Bronchus fibroblast of lung (primary cell): ENCODE results near the gene AIF1. TPM values are rescaled to one million over a fixed set of nuclear protein-coding genes. Genes with fewer than 3 reads are reported as not detected.

Source experiments
- total RNA-seq: library from RNA; depleted of rRNA; stranded (reverse); fragments of >200 nt; gene quantifications from 2 replicates; pipeline ENCODE4 v1.2.3, GENCODE V29; 2015

The AIF1 gene
- total RNA-seq: 0.15 TPM in 1 of 2 replicates, not detected in the other

DNA sequence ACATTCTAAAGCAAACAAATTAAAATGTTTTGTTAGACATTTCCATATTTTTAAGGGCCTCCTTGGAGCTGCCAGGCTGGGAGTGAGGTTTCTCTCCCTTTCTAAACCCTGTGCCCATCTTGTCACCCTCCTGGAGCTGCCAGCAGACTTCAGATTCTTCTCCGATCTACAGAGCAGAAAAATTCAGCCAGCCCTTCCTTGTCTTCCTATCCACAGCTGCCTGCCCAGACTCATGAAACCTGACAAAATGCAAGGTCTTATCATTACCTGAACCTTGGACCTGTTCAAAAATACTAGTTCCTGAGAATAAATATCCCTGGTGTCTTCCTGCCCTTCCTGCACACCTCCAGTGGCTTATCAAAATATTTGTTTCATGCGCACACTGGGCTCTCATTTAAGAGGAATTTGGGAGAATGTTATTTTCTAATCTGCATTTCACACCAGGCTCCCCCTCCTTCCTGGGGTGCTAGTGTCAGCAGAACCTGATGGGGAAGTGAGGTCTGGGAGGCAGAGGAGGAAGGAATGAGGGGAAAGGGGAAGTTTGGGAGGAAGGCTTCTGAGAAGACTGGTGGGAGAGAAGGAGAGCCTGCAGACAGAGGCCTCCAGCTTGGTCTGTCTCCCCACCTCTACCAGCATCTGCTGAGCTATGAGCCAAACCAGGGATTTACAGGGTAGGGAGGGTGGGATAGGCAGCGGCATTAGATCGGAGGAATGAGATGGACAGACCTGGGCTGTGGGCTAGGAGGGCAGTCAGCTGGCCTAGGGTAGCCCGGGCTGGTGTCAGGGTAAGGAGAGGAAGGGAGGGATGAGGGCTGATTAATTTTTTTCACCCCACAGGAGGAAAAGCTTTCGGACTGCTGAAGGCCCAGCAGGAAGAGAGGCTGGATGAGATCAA is at the start of gene AIF1:
AIF1 (plus strand) TSS at position 551 of the 895 bp plus-strand sequence; CDS start at position 647, 96 bp downstream.

DNA sequence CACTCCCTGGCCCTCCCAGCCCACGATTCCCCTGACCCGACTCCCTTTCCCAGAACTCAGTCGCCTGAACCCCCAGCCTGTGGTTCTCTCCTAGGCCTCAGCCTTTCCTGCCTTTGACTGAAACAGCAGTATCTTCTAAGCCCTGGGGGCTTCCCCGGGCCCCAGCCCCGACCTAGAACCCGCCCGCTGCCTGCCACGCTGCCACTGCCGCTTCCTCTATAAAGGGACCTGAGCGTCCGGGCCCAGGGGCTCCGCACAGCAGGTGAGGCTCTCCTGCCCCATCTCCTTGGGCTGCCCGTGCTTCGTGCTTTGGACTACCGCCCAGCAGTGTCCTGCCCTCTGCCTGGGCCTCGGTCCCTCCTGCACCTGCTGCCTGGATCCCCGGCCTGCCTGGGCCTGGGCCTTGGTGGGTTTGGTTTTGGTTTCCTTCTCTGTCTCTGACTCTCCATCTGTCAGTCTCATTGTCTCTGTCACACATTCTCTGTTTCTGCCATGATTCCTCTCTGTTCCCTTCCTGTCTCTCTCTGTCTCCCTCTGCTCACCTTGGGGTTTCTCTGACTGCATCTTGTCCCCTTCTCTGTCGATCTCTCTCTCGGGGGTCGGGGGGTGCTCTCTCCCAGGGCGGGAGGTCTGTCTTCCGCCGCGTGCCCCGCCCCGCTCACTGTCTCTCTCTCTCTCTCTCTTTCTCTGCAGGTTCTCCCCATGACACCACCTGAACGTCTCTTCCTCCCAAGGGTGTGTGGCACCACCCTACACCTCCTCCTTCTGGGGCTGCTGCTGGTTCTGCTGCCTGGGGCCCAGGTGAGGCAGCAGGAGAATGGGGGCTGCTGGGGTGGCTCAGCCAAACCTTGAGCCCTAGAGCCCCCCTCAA is 42.8 kb upstream of the AIF1 start, which contains the start of gene LTA:
LTA (plus strand) TSS at position 249 of the 871 bp plus-strand sequence; CDS start at position 703, 454 bp downstream.

DNA sequence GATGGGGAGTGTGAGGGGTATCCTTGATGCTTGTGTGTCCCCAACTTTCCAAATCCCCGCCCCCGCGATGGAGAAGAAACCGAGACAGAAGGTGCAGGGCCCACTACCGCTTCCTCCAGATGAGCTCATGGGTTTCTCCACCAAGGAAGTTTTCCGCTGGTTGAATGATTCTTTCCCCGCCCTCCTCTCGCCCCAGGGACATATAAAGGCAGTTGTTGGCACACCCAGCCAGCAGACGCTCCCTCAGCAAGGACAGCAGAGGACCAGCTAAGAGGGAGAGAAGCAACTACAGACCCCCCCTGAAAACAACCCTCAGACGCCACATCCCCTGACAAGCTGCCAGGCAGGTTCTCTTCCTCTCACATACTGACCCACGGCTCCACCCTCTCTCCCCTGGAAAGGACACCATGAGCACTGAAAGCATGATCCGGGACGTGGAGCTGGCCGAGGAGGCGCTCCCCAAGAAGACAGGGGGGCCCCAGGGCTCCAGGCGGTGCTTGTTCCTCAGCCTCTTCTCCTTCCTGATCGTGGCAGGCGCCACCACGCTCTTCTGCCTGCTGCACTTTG is 39.6 kb upstream of the AIF1 start, which contains the start of gene TNF:
TNF (plus strand) TSS at position 231 of the 567 bp plus-strand sequence; CDS start at position 408, 177 bp downstream.

DNA sequence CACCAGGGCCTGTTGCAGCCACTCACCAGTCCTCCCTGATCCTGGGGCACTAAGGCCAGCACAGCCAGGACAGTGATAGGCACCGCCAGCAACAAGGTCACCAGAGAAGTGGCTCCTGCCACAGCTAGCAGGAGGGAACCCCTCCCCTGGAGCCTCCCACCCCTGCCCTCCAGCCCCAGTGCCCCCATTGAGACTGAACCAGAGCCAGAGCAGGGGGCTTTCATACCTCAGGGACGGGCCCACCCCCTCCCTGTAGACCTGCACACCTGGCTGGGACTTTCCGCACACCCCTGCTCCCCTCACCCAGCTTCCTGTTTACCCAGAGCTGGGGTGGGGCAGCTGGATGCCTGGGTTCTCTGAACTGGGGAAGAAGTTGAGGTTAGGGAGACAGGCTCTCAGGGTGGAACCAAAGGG is 32.8 kb upstream of the AIF1 start, which contains the start of gene LTB:
LTB (minus strand) TSS at position 195 of the 414 bp plus-strand sequence; CDS start at position 188, 7 bp downstream.

DNA sequence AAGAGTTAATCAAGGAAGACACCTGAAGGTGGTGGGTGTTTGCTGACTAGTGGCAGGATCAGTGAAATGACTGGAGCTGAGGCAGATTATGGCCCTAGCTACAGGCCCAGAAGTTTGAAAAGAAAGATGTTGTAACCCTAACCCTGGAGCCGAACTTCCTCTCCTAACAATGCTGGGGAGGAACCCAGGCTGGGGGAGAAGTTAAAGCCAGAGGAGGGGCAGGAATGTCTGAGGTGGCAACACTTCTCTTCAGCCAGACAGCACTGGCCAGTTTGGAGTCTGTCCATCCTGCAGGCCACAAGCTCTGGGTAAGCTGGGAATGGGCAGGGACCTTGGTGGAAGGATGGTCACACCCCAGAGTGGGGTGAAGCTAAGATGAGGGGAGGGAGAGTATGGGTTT is 29.0 kb upstream of the AIF1 start, which contains the start of gene LST1:
LST1 (plus strand) TSS at position 270 of the 400 bp plus-strand sequence. CDS start 1,023 bp downstream, outside the sequence.

DNA sequence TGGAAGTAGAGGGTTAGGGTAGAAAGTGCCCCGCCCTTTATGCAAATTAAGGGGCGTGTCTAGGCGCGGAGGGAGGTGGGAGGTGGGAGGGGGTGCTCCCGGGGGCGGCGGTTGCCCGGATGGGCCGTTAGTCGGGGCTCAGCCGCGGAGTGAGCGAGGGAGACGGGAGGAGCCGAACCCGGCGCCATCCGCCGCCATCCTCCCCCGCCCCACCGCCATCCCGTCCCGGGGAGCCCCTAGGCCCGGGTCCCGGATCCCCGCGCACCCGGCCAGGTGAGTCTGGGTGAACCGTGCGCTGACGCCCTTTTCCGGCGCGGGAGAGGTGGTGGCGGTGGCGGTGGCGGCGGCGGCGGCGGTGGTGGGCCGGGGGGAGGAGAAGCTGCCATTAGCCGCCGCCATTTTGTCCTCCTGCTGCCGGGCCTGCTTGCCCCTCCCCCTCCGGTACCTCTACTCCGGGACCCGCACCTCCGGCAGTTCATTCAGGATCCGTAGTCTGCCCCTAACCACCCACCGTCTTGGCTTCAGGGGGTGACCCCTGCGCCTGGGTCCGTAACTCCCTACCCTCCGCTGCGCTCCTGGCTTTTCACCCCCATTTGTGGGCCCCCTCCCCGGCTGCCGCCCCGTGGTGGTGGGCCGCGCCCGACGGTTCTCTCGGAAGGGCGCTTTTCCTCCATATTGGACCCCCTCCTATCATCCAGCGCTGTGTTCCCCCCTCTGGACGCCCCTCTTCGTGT is 5.7 kb downstream of the AIF1 start, which contains the start of gene PRRC2A:
PRRC2A (plus strand) TSS at position 130 of the 734 bp plus-strand sequence. CDS start 2,075 bp downstream, outside the sequence.

DNA sequence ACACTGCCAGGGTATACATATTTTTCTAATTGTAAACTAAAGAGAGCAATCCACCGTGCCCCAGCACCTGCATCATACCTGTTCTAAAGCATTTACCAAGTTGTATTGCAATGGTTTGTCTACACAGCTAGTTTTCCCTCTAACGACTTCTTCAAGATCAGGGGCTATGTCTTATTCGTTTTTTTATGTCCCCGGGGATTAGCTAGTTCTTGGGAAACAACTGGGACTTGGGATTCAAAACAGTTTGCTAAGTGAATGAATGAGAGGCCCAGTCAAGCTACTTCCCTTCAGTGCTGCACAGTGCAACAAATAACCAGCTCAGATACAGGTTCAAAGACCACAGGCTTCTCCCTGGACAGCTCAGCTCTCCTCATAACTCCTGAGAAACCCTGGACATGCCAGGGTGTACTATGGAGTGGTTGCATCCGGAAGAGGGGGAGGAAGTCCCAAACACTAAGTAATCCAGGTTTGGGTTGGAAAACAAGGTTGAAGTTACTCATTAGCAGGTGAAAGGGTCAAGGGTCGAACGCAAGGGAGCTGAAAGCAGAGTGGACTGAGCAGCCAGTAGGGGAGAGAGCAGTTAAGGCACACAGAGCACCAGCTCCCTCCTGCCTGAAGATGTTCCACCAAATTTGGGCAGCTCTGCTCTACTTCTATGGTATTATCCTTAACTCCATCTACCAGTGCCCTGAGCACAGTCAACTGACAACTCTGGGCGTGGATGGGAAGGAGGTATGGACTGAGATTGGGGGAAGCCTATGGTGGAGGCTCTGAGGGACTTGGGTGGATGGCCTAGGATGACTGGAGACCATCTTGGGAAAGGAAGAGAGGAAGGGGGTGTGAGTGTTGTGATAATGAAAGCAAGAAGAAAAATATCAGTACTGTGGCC is 40.6 kb downstream of the AIF1 start, which contains the start of gene APOM:
APOM (plus strand) TSS at position 546 of the 889 bp plus-strand sequence; CDS start at position 619, 73 bp downstream.

DNA sequence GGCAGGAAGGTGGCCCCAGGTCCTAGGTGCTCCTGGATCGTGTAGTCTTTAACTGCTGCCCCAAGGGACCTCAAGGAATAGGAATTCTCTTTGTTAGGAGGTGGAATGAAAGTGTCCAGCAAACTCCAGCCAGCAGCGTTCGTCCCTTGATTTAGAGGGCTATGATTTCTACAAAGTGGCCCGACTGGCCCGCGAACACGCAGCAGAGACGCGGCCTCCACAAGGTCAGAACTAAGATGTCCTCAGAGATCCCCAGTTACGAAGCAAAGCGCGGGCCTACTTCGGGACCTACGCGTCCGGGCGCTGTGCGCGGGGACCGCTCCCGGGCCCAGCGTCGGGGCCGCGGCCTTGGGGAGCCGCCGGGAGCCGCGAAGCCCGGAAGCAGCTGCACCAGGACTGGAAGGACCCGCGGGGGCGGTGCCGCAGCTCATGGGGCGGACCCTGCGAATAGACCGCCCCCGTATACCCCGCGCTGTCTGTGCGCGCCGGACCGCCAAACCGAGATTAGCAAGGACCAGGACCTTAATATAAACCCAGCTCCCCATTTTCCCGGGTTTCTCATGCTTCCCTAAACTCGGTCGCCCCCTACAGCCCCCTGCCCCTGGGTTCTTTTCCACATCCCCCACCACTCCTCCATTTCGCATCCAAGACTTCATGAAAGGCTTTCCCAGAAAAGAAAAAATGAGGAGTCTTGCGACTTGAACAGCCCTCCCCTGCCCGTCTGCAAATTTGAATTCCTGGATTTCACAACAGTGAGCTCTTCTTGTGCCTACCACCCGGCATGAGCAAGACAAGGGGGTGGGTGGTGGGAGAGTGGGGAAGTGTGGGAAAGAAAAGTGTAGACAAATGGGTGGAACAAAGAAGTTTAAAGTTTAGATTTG is 45.6 kb downstream of the AIF1 start, which contains the start of gene C6orf47:
C6orf47 (minus strand) TSS at position 398 of the 881 bp plus-strand sequence. CDS start 831 bp downstream, outside the sequence.

DNA sequence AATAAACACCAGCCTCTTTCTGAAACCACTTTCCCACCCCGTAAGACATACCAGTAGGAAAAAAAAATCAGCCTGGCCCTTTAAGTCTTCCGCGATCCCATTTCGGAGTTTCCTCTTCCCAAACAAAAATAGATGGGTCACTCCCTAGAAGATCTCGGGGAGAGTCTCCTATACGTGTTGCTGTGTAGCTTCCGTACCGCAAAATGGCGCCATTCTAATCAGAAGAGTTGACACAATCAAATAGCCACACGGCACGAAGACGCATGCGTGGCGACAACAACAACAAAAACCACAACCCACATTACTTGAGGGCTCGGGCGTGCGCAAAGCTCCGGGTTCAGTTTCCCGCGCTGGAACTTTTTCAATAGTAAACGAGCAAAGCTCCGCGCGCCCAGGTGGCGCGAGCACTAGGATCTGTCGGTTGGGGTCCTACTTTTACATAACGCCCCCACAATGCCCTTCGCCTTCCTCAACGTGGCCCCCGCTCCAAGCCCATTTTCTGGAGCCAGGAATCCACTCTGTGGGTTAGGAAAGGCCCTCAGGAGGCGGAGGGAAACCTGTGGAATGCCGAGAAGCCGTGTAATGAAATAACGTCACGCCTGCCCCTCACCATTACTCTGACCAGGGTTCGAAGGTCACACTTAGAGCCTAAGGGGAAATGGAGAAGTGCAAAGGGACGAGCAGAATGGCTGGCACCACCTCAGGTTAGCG is 49.9 kb downstream of the AIF1 start, which contains the start of gene GPANK1:
GPANK1 (minus strand) TSS at position 208 of the 711 bp plus-strand sequence. CDS start 519 bp downstream, outside the sequence.

DNA sequence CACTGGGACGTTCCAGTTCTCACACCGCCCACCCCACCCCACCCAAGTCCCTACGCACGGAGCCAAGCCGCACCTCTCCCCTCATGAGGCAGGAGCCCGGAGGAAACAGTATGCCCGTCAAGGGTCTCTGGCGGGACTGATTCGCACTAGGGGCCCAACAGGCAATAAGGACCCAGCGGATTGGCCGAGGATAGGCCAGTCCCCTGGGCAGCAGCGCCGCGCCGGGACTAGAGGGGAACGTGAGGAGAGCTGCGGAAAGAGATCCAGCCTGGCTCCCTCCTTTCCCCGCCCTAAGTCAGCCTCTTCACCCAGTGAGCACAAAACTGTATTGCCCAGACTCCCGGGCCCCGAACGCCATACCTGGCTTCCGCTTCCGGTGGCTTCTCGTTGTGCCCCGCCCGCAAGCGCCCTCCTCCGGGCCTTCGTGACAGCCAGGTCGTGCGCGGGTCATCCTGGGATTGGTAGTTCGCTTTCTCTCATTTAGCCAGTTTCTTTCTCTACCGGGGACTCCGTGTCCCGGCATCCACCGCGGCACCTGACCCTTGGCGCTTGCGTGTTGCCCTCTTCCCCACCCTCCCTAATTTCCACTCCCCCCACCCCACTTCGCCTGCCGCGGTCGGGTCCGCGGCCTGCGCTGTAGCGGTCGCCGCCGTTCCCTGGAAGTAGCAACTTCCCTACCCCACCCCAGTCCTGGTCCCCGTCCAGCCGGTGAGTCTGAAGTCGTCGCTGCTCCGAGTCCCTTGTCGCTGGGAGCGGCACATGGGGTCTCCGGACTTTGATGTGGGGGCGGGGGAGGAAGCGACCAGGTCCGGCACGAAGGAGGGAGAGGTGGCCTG is 50.7 kb downstream of the AIF1 start, which contains the start of gene CSNK2B:
CSNK2B (plus strand) TSS at position 580 of the 836 bp plus-strand sequence. CDS start 752 bp downstream, outside the sequence.

Other genes starting within 250 kb of the AIF1 start
- 106 and 108 TPM in 2 replicates for gene MICA, start 211.6 kb upstream of the AIF1 start, total RNA-seq
- 22.4 and 24.2 TPM in 2 replicates for gene MICB, start 117.1 kb upstream of the AIF1 start, total RNA-seq
- gene MCCD1, start 86.3 kb upstream of the AIF1 start, total RNA-seq: not detected in 2 replicates
- gene DDX39B, start 73.2 kb upstream of the AIF1 start, total RNA-seq: 498 and 551 TPM in 2 replicates
- gene ATP6V1G2, start 68.6 kb upstream of the AIF1 start, total RNA-seq: 1.2 and 2.7 TPM in 2 replicates
- 17.7 and 19.9 TPM in 2 replicates for gene NFKBIL1, start 67.6 kb upstream of the AIF1 start, total RNA-seq
- not detected in 2 replicates for gene LTA, start 42.9 kb upstream of the AIF1 start, total RNA-seq
- gene TNF, start 39.7 kb upstream of the AIF1 start, total RNA-seq: not detected in 2 replicates
- not detected in 2 replicates for gene LTB, start 32.8 kb upstream of the AIF1 start, total RNA-seq
- not detected in 2 replicates for gene LST1, start 29.0 kb upstream of the AIF1 start, total RNA-seq
- not detected in 2 replicates for gene NCR3, start 22.2 kb upstream of the AIF1 start, total RNA-seq
- gene PRRC2A, start 5.5 kb downstream of the AIF1 start, total RNA-seq: 103 and 107 TPM in 2 replicates
- gene BAG6, start 37.4 kb downstream of the AIF1 start, total RNA-seq: 265 and 271 TPM in 2 replicates
- gene APOM, start 40.7 kb downstream of the AIF1 start, total RNA-seq: 2.9 and 3.6 TPM in 2 replicates
- gene C6orf47, start 45.5 kb downstream of the AIF1 start, total RNA-seq: 15.6 and 17.7 TPM in 2 replicates
- gene GPANK1, start 49.8 kb downstream of the AIF1 start, total RNA-seq: 14.0 and 14.4 TPM in 2 replicates
- 316 and 357 TPM in 2 replicates for gene CSNK2B, start 50.8 kb downstream of the AIF1 start, total RNA-seq
- 0.84 and 1.3 TPM in 2 replicates for gene LY6G5B, start 54.7 kb downstream of the AIF1 start, total RNA-seq
- 1.0 and 2.2 TPM in 2 replicates for gene LY6G5C, start 65.8 kb downstream of the AIF1 start, total RNA-seq
- gene ABHD16A, start 88.1 kb downstream of the AIF1 start, total RNA-seq: 23.5 and 25.1 TPM in 2 replicates
- gene LY6G6F, start 91.6 kb downstream of the AIF1 start, total RNA-seq: not detected in 2 replicates
- gene LY6G6D, start 100.1 kb downstream of the AIF1 start, total RNA-seq: not detected in 2 replicates
- gene LY6G6C, start 106.5 kb downstream of the AIF1 start, total RNA-seq: not detected in 2 replicates
- gene MPIG6B, start 108.1 kb downstream of the AIF1 start, total RNA-seq: not detected in 2 replicates
- 56.0 and 63.8 TPM in 2 replicates for gene DDAH2, start 114.1 kb downstream of the AIF1 start, total RNA-seq
- gene CLIC1, start 121.3 kb downstream of the AIF1 start, total RNA-seq: 974 and 1,027 TPM in 2 replicates
- 10.9 and 15.5 TPM in 2 replicates for gene MSH5, start 124.8 kb downstream of the AIF1 start, total RNA-seq
- gene SAPCD1, start 147.4 kb downstream of the AIF1 start, total RNA-seq: 3.2 and 5.8 TPM in 2 replicates
- gene VWA7, start 162.1 kb downstream of the AIF1 start, total RNA-seq: 0.45 and 0.67 TPM in 2 replicates
- 90.6 and 111 TPM in 2 replicates for gene VARS1, start 180.5 kb downstream of the AIF1 start, total RNA-seq
- gene LSM2, start 191.7 kb downstream of the AIF1 start, total RNA-seq: 133 and 134 TPM in 2 replicates
- 0.30 and 0.50 TPM in 2 replicates for gene HSPA1L, start 200.0 kb downstream of the AIF1 start, total RNA-seq
- 56.3 and 60.4 TPM in 2 replicates for gene HSPA1A, start 200.3 kb downstream of the AIF1 start, total RNA-seq
- gene HSPA1B, start 212.5 kb downstream of the AIF1 start, total RNA-seq: 112 and 118 TPM in 2 replicates
- 53.8 and 61.4 TPM in 2 replicates for gene NEU1, start 247.6 kb downstream of the AIF1 start, total RNA-seq